LHCN-M2 (cell line): ENCODE data around the gene SERPINA10. TPM values are rescaled to one million over a fixed set of nuclear protein-coding genes. Genes with fewer than 3 reads are reported as not detected.

Source experiments
- DNase-seq: peaks from one replicate; pipeline ENCODE4 v3.0.0-alpha.2; 2012; ENCODE audit warnings: low read depth
- polyA plus RNA-seq: library from polyadenylated mRNA; unstranded; fragments of >200 nt; gene quantifications from one replicate; pipeline ENCODE4 v1.2.1, GENCODE V29; 2012; ENCODE audit warnings: missing spikeins
- total RNA-seq: library from RNA; depleted of rRNA; stranded (reverse); fragments of >200 nt; gene quantifications from 2 replicates; pipeline ENCODE4 v1.2.3, GENCODE V29; 2014; rRNA removed

Gene SERPINA10, protein sequence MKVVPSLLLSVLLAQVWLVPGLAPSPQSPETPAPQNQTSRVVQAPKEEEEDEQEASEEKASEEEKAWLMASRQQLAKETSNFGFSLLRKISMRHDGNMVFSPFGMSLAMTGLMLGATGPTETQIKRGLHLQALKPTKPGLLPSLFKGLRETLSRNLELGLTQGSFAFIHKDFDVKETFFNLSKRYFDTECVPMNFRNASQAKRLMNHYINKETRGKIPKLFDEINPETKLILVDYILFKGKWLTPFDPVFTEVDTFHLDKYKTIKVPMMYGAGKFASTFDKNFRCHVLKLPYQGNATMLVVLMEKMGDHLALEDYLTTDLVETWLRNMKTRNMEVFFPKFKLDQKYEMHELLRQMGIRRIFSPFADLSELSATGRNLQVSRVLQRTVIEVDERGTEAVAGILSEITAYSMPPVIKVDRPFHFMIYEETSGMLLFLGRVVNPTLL
- not detected in 2 replicates for total RNA-seq
- not detected for polyA plus RNA-seq

DNA sequence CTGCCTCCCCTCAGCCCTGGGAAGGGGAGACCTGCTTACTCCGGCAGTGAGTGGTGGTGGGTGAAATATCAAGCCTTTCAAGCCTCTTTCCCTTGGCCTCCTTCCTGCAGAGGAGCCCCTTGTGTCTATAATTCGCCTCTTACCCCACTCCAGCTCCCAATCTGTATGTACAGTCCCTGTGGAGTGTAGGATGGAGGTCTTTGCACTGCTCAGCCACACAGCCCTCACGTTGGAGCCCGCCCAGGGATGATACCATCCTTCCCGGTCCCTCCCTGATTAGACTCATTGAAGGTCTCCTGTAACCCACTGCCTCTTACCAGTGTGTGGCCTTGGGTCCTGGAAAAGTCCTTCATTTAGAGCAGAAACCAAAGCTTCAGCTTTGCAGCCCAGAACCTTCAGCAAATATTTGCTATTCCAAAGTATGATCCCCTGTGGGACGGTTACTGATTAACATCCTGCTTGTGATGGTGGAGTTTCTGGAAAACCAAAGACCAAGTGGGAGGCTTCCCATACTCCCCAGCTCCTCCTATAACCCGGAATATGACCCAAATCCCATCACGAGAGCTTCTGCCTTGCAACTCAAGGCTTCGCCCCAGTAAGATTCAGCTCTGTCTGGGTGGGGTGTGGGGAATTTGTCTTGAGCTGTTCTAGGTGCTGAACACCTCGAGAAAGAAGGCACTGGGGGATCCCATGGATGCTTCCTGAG, at the start of gene SERPINA10:
Gene SERPINA10, minus strand, starts transcription at position 397 of the 706 bp plus-strand sequence. CDS start 2,675 bp downstream, outside the sequence.
- DNase-seq, result no peak

GRCh38 chr14:94342334-94342934, 49.4 kb upstream of the SERPINA10 start:
- DNase-seq, result peak; percentile 96

DNA sequence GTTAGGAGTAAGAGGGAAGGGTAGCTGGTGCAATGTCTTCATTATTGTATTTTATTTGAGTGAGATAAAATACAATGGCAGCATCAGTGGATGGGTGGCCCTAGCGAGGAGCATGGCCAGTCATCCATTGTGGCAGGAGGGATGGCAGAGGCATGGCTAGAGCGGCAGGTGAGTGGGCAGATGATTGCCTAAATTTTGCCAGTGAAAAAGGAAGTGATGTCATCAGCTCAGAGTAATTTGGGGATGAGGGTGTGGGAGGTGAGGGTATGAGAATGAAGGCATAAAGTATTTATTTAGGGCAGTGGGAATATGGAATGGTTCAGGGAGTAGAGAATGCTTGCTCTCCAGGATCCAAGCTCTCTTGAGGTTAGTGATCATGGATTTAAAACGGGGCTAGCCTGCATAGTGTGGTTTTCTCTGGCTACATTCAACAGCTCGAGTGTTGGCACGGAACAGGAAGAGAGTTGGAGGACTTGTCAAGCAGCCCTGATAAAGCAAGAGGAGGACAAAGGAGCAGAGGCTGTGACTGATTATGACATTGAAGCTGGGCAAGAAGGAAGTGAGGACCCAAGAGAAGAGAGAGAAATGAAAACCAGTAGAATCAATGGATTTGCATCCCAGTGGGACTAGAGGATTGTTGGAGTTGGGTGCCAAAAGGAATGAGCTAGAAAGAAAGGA, 48.7 kb upstream of the SERPINA10 start:
- DNase-seq, result no peak

DNA sequence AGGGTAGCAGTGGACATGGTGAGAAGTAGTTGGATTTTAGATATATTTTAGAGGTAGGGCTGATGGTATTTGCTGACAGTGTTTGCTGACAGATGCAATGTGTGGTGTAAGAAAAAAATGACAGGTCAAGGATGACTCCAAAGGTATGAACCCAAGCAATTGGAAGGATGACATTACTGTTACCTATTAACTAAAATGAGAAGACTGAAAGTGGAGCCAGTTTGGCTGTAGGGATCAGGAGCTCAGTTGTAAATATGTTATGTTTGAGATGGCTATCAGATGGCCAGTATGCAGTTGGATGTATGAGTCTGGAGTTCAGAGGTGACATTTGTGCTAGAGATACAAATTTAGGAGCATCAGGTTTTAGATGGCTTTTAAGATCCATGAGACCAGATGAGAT, 47.5 kb upstream of the SERPINA10 start:
- DNase-seq, result no peak

DNA sequence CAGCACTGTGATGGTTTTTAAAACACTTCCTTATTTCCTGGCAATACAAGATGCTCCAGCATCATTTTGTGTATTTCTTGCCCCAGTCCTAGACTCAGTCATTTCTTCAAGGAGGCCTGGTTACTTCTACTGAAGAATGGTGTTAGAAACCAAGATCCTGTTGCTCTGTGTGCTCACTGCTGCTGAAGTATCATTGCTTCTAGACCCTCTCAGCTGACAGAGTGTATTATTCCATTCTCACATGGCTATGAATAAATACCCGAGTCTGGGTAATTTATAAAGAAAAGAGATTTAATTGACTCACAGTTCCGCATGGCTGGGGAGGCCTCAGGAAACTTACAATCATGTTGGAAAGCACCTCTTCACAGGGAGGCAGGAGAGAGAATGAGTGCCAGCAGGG, 45.0 kb upstream of the SERPINA10 start:
- no peak for DNase-seq

- DNase-seq, result peak; percentile 52
Observed at GRCh38 chr14:94337274-94337673, 44.2 kb upstream of the SERPINA10 start.

DNA sequence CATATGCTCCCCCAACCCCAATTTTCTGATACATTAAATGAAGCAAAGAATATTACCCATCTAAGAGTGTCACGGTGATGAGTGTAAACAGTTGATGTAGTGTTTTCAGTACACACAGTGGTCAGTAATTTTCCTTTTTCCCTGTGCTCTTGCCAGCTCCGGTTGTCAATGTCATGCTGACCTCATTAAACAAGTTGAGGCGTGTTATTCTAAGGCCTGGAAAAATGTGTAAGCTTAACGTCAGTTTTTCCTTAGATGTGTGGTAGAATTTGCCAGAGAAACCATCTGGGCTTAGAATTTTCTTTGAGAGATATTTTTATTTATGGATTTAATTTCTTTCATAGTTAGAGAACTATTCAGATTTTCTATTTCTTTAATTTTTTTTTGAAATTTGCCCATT, 41.8 kb upstream of the SERPINA10 start:
- DNase-seq, result no peak

DNA sequence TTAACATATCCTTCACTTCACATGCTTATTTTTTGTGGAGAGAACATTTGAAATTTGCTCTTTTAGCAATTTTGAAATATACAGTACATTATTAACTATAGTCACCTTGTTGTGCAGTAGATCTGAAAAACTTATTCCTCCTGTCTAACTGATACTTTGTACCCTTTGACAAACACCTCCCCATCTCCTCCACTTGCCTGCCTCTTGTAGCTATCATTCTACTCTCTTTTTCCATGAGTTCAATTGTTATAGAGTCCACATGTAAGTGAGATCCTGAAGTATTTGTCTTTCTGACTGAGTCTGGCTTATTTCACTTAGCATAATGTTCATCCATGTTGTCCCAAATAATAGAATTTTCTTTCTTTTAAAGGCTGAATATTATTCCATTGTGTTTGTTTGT, 39.5 kb upstream of the SERPINA10 start:
- no peak for DNase-seq

DNA sequence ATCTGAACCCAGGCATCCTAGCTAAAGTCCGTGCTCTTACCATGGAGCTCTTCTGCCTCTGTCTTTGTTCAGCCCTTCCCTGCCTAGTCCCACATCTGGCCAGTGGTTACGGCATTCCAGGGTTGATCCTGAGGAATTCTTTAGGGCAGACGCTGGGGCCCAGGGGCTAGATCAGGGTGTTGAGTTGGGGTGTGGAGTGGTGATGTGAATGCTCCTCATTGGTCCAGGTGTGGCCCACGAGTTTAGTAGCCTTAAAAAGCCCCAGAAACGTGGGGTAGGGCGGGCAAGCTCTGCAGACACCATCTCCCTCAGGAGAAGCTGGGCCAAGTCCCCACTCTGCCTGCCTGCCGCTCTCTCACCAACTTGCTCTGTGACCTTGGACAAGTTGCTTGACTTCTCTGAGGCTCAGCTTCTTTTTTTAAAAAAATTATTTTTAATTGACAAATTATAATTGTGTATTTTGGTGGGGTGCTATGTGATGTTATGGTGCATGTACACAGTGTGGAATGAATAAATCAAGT, 39.1 kb upstream of the SERPINA10 start:
- no peak for DNase-seq

GRCh38 chr14:94331462-94331861, 38.4 kb upstream of the SERPINA10 start:
- no peak for DNase-seq

DNA sequence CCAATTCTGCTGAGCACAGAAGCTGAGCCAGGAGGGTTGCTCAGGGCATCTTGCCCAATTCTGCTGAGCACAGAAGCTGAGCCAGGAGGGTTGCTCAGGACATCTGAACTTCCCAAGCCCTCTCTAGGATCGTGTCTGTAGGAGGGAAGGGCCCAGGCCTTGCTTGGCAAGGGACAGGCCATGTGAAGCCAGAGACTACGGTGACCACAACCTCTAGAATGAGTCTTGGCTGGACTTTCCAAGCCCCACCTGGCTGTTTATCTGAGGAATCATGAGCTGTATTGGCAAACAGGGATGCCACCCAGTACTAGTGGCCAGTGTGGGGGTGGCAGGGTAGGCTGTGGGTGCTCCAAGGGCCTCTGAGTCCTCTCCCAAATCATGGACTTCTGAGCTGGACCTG, 37.8 kb upstream of the SERPINA10 start:
- no peak for DNase-seq

DNA sequence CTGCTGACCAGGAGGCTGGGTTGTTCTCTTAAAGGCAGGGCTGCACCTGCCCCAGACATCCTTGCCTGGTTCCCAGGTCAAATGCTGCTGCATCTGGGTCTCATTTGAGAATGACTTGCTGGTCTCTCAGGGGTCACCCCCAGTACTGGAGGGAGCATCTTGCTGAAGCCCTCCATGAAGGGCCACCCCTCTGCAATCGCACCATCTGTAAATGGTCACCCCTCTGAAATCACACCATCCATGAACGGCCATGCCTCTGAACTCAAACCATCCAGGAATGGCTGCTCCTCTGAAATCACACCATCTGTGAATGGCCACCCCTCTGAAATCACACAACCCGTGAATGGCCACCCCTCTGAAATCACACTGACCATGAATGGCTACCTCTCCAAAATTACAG, 37.4 kb upstream of the SERPINA10 start:
- DNase-seq, result no peak

GRCh38 chr14:94329857-94330256, 36.8 kb upstream of the SERPINA10 start:
- DNase-seq, result no peak

GRCh38 chr14:94328196-94328595, 35.1 kb upstream of the SERPINA10 start:
- DNase-seq, result no peak

DNA sequence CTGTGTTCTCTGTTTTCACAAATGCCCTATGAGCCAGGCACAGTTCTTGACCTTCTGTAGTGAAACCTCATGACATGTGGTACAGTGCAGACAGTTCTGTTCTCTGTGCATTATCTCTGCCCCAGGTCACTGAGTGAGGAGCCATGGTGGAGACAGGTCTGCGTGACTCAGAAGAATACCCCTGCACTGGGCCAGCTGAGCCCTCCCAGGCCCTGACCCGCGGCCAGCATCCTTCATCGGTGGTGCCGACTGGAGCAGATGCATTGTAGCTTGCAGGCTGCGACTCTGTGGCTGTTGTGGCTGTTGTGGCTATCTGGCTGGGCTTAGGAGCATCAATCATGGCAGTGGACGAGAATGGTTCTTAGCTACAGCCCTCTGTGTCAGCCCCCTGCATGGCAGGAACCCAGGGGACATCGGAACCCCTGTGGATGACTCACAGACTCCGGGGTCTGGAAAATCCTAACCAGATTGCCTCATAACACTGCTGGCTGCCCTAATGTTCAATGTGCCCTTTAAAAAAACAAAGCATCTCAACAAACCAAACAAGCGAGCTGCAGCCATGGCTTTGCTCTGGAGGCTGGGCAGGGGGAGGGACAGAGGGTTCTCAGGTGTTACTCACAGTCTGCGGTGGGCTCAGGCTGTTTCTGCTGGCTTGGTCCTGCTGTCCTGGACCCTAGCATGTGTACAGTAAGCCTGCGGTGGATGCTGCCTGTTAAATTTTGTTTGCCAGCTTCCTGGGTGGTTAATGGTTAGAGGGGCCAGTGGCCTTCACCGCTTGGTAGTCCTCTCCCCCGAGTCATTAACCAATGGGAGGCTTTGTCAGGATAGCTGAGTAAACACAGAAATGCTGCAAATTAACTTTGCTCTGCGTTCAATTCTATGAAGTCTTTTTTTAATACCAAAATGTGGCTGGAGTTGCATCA, 29.8 kb upstream of the SERPINA10 start, which contains the start of gene SERPINA6:
Gene SERPINA6, minus strand, starts transcription at position 689 of the 923 bp plus-strand sequence. CDS start 8,688 bp downstream, outside the sequence.
- DNase-seq, result peak; percentile 29

DNA sequence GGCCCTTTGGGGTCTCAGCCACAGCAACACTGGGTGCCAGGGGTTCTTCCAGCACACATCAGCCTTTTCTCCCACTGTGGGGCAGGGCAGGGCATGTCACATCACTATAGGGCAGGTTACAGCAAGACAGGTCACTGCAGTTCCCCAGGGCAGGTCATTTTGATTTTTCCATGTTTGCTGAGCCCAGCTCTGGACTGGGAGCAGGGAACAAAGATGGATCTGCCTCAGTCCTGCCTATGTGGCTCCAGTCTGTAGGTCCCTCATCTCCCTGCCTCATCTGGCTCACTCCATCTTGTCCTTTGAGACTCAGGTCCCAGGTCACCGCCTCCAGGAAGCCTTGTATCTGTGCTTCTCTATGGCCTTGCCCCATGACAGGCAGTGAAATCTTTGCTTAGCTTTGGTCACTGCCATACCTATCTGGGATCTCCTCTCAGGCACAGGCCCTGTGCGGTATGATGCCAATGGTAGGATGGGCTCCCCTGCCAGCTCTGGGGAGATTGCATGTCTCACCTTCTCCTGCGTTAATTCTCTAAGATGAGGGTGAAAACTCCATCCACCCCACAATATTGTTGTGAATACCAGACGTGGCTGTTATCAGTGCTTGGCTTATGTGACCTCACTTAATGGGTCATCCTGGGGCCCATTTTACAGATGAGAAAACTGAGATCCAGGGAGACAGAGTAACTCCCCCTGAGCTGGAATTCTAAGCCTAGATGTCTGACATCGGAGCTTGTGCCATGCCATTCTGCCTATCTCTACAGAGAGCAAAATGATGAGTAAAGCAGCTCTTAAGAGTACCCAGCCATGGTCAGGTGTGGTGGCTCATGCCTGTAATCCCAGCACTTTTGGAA, 28.6 kb upstream of the SERPINA10 start:
- no peak for DNase-seq

DNA sequence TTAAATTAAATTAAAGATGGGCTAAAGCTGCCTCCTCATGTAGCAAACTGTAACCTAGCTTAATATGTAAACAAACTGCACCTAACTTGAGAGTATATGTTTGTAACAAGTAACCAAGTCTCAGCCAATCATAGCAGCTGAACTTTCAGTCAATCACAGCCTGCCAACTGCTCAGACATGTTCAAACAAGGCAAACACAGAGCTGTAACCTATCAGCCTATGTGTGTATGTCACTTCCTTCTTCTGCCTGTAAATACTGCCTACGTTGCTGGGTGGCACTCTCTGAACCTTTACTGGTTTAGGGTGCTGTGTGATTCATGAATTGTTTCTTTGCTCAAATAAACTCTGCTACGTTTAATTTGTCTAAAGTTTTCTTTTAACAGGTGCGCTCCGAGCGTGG, 27.2 kb upstream of the SERPINA10 start:
- DNase-seq, result no peak

DNA sequence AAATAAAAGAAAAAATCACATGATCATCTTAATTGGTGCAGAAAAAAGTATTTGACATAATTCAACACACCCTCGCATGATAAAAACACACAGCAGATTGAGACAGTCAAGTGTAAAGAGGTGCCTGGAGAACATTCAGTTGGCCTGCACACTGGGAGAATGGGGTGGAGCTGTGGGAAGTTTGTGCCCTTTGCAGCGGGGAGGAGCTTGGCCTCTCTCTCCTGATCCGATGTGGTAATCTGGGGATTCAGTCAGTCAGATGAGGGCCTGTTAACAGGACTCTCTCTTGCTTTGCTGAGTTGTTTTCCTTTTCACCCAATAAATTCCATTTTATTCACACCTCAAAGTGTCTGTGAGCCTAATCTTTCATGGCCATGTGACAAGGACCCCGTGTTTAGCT, 24.2 kb upstream of the SERPINA10 start:
- DNase-seq, result no peak

- DNase-seq, result no peak
Observed at GRCh38 chr14:94316692-94317091, 23.6 kb upstream of the SERPINA10 start.
